SU-DHL-6 (cell line): ENCODE measurements around the gene CDH13.

Experiments used
- EZH2phosphoT487 ChIP-seq: fragments of 200-600 bp; sonication (generic), shearing (Covaris generic); conservative IDR thresholded peaks from 2 replicates; pipeline ENCODE4 v1.6.1; 2018; ENCODE audit warnings: mild to moderate bottlenecking, antibody characterized with exemption, low read length, moderate library complexity, mixed read lengths
- TF ChIP-seq, protein P1 (sequence below): fragments of 200-600 bp; sonication (generic); IDR thresholded peaks from one replicate; pipeline ENCODE4 v1.5.1; 2017; ENCODE audit warnings: antibody characterized with exemption, mild to moderate bottlenecking, low read length, moderate library complexity; ENCODE audit not compliant: insufficient read depth, poor library complexity, severe bottlenecking

DNA sequence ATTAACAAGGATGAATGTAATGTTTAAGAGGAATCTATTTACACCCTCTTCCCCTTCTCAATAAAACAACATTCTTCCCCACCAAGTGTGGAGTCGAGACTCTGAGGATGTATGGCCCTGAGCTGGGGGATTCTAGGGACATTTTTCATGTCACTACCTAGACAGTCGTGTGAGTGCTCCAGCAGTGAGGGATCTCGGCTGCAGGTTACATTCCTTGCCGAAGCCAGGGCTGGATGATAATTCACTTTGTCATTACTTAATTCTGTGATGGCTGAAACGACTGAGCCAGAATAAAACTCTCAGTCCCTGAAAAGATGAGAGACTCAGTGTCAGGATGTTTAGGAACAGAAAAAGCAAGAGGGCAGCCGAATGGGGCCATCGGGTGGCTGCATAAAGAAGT lies 1074.1 kb downstream of the CDH13 start:
- TF ChIP-seq, protein P1, sequence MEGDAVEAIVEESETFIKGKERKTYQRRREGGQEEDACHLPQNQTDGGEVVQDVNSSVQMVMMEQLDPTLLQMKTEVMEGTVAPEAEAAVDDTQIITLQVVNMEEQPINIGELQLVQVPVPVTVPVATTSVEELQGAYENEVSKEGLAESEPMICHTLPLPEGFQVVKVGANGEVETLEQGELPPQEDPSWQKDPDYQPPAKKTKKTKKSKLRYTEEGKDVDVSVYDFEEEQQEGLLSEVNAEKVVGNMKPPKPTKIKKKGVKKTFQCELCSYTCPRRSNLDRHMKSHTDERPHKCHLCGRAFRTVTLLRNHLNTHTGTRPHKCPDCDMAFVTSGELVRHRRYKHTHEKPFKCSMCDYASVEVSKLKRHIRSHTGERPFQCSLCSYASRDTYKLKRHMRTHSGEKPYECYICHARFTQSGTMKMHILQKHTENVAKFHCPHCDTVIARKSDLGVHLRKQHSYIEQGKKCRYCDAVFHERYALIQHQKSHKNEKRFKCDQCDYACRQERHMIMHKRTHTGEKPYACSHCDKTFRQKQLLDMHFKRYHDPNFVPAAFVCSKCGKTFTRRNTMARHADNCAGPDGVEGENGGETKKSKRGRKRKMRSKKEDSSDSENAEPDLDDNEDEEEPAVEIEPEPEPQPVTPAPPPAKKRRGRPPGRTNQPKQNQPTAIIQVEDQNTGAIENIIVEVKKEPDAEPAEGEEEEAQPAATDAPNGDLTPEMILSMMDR, result no peak
- TF ChIP-seq EZH2phosphoT487, result no peak
